ENCODE data around the gene CLK2.
"Not testable (repeated sequence)": the region's sequence is repeated elsewhere in the genome, so short reads cannot be mapped to it uniquely, and the experiment has no call there.

The CLK2 gene

GRCh38 chr1:155263067-155263466 lies 10.2 kb downstream of the CLK2 start:
- no peak for DNase-seq

DNA sequence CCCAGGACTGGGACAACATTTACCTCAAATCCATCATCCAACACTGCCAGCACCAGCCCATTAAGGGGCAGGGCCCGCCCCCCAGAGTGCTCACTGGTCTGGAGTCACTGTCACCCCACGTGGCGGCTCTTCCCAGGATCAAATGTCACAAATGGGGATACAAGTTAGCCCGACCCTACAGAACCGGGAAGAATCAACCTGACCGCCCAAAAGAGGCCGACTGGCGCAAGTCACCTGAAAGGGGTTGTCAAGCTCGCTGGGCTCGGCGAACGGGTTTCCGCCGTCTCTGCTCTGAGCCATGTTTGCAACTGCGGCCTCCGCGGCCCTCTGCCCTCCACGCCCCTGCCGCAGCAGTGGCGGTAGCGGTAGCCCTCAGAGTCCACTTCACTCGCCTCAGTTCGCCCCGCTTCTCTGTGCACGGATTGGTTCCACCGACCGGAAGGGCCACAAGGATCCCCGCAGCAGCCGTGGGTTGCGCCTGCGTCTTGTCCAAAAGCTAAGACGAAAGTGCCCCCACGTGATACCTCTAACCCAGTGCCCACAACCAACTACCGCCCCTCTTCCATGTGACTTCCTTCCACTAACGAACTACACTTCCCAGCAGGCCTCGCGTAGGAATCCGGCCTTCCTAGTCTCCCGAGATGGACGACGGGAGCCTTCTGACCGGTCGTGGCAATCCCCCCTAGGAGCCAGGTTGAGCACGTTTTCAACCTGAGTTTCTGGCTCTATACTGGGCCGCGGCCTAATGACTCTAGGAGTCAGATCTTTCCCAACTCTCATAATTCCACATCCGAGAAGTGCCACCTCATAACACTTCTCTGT lies 11.2 kb downstream of the CLK2 start, which contains the start of gene SCAMP3:
Gene SCAMP3 (minus strand): TSS at position 509 of the 822 bp plus-strand sequence. CDS start 209 bp downstream, at position 300.
- DNase-seq: peak; percentile 91

GRCh38 chr1:155261493-155261851 lies 11.8 kb downstream of the CLK2 start:
- DNase-seq: peak; percentile 50

DNA sequence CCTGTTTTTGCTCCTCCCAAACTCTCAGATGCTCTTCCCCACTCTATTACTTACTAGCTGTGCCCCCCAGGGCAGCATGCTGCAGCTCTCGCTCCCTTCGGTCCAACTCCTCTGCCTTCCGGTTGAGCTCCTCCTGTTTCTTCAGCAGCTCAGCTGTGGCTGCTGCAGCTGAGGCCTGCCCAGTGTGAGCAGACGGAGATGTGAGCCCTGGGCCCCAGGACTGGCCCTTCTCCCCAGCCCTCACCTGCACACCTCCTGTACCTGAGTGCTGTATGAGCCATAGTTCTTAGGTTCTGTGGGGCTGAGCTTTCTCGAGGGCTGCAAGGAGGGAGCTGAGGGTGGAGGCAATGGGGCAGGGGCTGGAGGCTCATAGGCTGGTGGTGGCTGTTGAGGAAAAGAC lies 13.0 kb downstream of the CLK2 start:
- DNase-seq: no peak

- no peak for DNase-seq
Observed at GRCh38 chr1:155256058-155256852, 17.0 kb downstream of the CLK2 start.

DNA sequence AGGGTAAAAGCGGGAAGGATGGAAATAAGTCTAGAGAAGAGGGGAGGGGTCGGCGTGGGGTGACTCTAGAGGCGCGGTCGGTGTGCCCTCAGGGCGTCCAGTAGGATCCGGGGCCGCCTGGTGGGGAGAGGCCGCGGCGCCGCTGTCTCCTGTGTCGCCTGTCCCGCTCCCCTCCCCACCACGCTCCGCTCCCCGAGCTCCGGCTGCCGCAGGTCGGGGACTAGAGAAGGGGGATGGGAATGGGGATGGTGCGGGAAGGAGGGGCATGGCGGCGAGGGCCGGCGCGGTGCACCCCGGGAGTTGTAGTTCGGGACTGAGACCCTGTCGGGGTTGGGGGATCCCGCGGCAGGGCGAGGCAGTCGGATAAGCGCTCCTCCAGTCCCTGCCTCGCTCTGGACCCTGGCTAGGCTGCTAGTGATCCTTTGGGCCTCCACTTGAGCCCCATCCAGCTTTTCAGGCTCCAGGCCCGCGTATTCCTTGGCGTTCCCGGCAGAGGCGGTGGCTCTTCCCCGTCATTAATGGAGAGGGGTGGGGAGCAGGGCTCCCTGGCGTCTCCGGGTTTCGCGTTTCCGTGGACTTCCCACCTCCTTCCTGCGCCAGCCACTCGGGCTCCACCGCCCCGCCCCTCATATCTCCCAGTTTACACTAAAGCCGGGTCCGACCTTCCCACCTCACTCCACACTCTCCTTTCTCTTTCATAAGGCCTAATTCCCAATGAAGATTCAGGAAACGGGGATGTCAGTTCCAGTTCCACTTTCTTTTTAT lies 17.9 kb downstream of the CLK2 start, which contains the start of gene ENTREP3:
Gene ENTREP3 (minus strand): TSS at position 241 of the 765 bp plus-strand sequence. CDS start 606 bp downstream, outside the sequence.
- peak; percentile 88 for DNase-seq

DNA sequence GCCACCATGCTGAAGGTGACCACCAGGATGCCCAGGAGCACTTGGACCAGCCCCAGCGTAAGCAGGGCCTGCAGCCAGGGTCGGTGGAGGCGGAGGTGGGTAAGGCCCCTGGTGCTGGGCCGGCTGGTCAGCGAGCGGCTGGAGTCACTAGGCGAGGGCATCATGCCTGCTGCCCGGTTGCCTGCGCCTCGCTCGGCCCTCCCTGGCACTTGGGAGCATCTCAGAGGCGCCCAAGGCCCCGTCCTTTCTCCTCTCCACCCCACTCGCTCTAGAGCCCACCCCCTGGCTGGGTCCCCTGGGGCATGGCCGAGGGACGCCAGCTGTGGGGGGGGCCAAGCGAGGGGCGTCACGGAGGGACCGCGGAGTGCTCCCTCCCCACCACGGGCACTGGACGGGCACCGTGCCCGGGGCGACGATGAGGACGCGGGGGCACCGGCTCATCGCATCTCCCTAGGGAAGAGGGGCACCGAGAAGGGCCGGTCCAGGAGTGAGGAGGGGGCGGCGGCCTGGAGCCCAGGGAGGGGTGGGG lies 18.5 kb downstream of the CLK2 start:
- no peak for DNase-seq

DNA sequence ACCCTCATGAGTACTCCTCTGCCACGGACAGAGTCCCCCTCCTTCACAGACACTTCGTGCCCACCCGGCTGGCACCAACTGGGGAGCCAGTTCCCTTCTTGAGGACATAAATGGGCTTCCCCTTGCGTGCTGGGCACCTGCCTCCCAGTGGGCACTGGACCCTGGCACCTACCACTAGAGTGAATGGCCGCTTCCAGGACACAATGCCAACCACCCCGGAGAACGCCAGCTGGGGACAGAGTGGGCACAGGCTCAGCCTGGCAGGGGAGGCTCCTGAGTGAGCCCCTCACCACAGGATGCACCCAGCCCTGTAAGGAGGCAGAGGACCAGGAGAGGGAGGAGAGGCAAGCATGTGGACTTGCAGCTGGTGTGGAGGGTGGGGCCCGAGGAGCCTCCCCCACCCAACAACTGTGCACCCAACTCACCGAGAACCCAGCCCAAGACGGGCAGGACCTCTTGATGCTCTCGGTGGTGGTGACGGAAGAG lies 19.0 kb downstream of the CLK2 start:
- no peak for DNase-seq

- no peak for DNase-seq
Observed at GRCh38 chr1:155253797-155254196, 19.5 kb downstream of the CLK2 start.

DNA sequence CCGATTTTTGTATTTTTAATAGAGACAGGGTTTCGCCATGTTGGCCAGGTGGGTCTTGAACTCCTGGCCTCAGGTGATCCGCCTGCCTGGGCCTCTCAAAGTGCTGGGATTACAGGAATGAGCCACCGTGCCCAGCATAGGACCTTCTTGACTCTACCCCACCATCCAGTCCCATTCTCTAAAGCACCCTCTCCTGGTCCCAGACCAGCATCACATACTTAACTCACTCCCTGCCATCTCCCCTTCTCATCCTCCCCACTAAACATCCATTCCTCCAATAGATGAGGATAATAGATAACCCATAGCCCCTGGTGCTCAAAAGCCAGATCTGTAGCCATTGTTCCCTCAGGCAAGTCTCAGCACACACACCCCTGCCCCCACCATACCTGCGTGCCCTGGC lies 20.1 kb downstream of the CLK2 start:
- no peak for DNase-seq

DNA sequence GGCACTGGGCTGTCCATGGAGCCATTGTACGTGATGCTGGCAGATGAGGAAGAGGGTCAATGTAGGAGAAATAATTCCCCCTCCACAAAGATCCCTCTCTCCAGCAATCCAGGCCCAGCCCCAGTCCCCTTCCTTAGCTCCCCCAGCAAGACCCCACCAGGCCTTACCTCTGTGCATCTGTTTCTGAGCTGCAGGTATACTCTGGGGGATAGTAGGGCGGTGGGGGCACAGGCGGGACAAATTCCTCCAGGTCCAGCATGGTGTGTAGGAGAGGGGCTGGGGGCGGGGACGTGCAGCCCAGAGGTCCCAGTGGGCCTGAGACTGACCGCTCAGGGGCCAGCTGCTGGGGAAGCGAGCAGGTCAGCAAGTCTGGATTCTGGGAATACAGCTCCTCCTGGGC lies 21.7 kb downstream of the CLK2 start:
- no peak for DNase-seq

GRCh38 chr1:155250633-155251449 lies 22.5 kb downstream of the CLK2 start:
- DNase-seq: peak; percentile 99

- no peak for DNase-seq
Observed at GRCh38 chr1:155250246-155250632, 23.1 kb downstream of the CLK2 start.

GRCh38 chr1:155247667-155248553 lies 25.4 kb downstream of the CLK2 start:
- no peak for DNase-seq

DNA sequence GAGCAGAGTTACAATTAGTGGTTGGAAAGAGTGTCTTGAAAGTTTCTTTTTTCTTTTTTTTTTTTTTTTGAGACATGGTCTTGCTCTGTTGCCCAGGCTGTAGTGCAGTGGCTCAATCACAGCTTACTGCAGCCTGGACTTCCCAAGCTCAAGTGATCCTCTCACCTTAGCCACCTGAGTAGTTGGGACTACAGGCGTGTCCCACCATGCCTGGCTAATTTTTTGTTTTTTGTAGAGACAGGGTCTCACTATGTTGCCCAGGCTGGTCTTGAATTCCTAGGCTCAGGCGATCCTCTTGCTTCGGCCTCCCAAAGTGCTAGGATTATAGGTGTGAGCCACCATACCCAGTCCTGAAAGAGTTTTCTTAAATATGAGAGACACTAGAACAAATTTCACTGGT lies 26.5 kb downstream of the CLK2 start:
- DNase-seq: not testable (repeated sequence)

- DNase-seq: no peak
Observed at GRCh38 chr1:155245163-155245524, 28.2 kb downstream of the CLK2 start.

DNA sequence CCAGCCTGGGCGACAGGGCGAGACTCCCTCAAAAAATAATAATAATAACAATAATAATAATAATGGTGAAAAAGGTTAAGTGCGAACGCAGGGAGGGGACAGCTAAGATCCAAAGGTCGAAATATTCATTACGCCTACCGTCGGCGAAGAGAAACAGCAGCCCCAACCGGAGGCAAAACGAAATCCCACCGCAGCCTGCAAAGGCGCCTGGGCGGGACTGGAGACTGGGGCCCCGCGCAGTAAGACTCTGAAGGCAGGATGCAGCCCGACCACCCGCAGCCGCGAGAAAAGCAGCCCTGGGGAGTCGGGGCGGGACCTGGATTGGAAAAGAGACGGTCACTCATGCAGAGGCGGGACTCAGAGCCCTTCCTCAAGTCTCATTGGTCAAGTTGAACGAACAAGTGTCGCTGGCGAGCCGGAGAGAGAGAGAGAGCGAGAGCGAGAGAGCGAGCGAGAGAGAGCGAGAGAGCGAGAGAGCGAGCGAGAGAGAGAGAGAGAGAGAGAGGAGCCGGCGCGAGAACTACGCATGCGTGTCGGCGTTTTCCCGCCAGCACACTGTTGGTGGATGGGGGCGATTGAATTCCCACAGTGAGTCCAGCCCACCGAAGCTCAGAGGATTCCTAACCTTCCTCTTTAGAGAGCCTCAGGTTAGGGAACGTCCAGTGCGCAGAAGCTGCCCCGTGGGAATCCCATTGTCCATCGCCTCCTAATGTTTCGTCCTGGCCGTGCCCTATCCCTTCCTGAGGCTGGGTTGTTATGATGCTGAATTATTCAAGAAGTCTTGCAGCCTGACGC lies 28.7 kb downstream of the CLK2 start:
- DNase-seq: peak; percentile 97

DNA sequence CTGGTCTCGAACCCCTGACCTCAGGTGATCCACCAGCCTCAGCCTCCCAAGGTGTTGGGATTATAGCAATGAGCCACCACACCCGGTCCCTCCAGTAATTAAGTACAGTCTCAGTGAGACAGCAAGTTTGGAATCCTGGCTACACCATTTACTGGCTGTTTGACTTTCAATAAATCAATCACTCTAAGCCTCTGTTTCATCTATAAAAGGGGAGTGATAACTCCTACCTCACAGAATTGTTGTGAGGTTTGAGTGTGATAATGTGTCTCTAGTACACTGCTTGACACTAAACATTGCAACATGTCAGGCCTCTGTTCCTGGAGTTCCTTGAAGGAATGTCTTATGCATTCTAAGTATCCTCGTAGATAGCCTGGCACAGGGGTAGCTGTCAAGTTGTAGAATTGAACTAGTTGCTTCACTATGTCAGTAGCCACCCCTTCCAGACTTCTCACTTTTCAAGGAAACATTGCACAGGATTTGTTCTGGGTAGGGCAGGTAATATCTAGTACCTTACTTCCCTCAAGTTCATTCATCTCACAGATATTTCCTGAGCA lies 30.4 kb downstream of the CLK2 start:
- no peak for DNase-seq

- DNase-seq: no peak
Observed at GRCh38 chr1:155241841-155242264, 31.5 kb downstream of the CLK2 start.
